HepG2 (cell line): Measurements from ENCODE around the gene CLDN9. TPM values are rescaled to one million over a fixed set of nuclear protein-coding genes. Genes with fewer than 3 reads are reported as not detected.
A peak's percentile ranks its signal among the peaks of the same experiment; 100 is the strongest.

Experiments used
- ARHGAP35 ChIP-seq: sonication (generic); formaldehyde crosslinking; IDR thresholded peaks from 2 replicates; pipeline ENCODE4 v1.9.0; 2022; ENCODE audit warnings: mild to moderate bottlenecking, inconsistent platforms, moderate library complexity, missing genetic modification reagents, borderline replicate concordance
- ATF7-NPFF ChIP-seq: sonication (generic); formaldehyde crosslinking; IDR thresholded peaks from 2 replicates; pipeline ENCODE4 v1.8.1; 2023; ENCODE audit warnings: mild to moderate bottlenecking, low read depth, missing genetic modification reagents, moderate library complexity
- HNF4G ChIP-seq, 2 experiments: sonication (generic) in 1 of 2; formaldehyde crosslinking in 1 of 2; IDR thresholded peaks; 2 replicates each; pipeline versions ENCODE4 v1.4.0 to v1.6.1; 2011 to 2020; ENCODE audit warnings: borderline replicate concordance in 2 of 2, low read depth in 2 of 2, mild to moderate bottlenecking in 2 of 2, low read length in 1 of 2, missing genetic modification reagents in 1 of 2, moderate library complexity in 1 of 2
- KDM2A ChIP-seq: sonication (generic); formaldehyde crosslinking; IDR thresholded peaks from 2 replicates; pipeline ENCODE4 v1.4.0; 2020; ENCODE audit warnings: low read depth, missing genetic modification reagents, borderline replicate concordance
- MYC ChIP-seq: sonication (generic); formaldehyde crosslinking; IDR thresholded peaks from 2 replicates; pipeline ENCODE4 v1.9.0; 2021; ENCODE audit warnings: missing genetic modification reagents, borderline replicate concordance
- NRL ChIP-seq: sonication (generic); formaldehyde crosslinking; IDR thresholded peaks from 2 replicates; pipeline ENCODE4 v1.5.0; 2020; ENCODE audit warnings: missing genetic modification reagents, mild to moderate bottlenecking, moderate library complexity, borderline replicate concordance
- RAD51 ChIP-seq: fragments of 450-650 bp; IDR thresholded peaks from 2 replicates; pipeline ENCODE4 v1.6.1; 2016; ENCODE audit warnings: borderline replicate concordance
- STAT5B ChIP-seq: sonication (generic); formaldehyde crosslinking; IDR thresholded peaks from 2 replicates; pipeline ENCODE4 v1.4.0; 2020; ENCODE audit warnings: missing genetic modification reagents
- TBX2 ChIP-seq: sonication (generic); formaldehyde crosslinking; IDR thresholded peaks from 2 replicates; pipeline ENCODE4 v1.5.0; 2020; ENCODE audit warnings: missing genetic modification reagents, mild to moderate bottlenecking, borderline replicate concordance
- TCF7 ChIP-seq: sonication (generic); IDR thresholded peaks from 2 replicates; pipeline ENCODE4 v1.6.1; 2016; ENCODE audit warnings: antibody characterized with exemption, low read depth
- TOPORS ChIP-seq: sonication (generic); formaldehyde crosslinking; IDR thresholded peaks from 2 replicates; pipeline ENCODE4 v1.8.0; 2023; ENCODE audit warnings: mild to moderate bottlenecking, missing genetic modification reagents
- ZNF792 ChIP-seq: IDR thresholded peaks from 2 replicates; pipeline ENCODE4 v1.6.1; 2016
- polyA plus RNA-seq, 8 experiments: library from polyadenylated mRNA; depleted of rRNA in 3 of 8; stranded (reverse) in 7 of 8; unstranded in 1 of 8; fragments of >200 nt; fragmentation: Illumina TruSeq in 4 of 8; extraction: Trizol in 4 of 8; gene quantifications; 2 replicates each; pipeline versions ENCODE4 v1.2.1 to v1.2.3, GENCODE V29; 2011 to 2016; ENCODE audit warnings: low read depth in 4 of 8, missing spikeins in 1 of 8, mixed read lengths in 1 of 8; ENCODE audit not compliant: insufficient read depth in 1 of 8
- total RNA-seq, 5 experiments: library from RNA; depleted of rRNA; stranded (reverse); fragments of >200 nt; fragmentation: Illumina TruSeq; extraction: Trizol; gene quantifications; 2 replicates each; pipeline ENCODE4 v1.2.3, GENCODE V29; 2016; ENCODE audit warnings: low read depth in 1 of 5
- TF ChIP-seq, protein P1 (sequence below): sonication (generic); formaldehyde crosslinking; IDR thresholded peaks from 2 replicates; pipeline ENCODE4 v1.8.0; 2022; ENCODE audit warnings: missing genetic modification reagents, mild to moderate bottlenecking, inconsistent platforms, borderline replicate concordance
- TF ChIP-seq, protein P2 (sequence below): sonication (generic); formaldehyde crosslinking; IDR thresholded peaks from 2 replicates; pipeline ENCODE4 v1.4.0; 2020; ENCODE audit warnings: mild to moderate bottlenecking, missing genetic modification reagents
- TF ChIP-seq, protein P3 (sequence below): sonication (generic); formaldehyde crosslinking; IDR thresholded peaks from 2 replicates; pipeline ENCODE4 v1.9.0; 2022; ENCODE audit warnings: missing genetic modification reagents, mild to moderate bottlenecking, borderline replicate concordance
- TF ChIP-seq, protein P4 (sequence below): sonication (generic); formaldehyde crosslinking; IDR thresholded peaks from 2 replicates; pipeline ENCODE4 v1.8.1; 2023; ENCODE audit warnings: mild to moderate bottlenecking, missing genetic modification reagents
- TF ChIP-seq, protein P5 (sequence below): sonication (generic); formaldehyde crosslinking; IDR thresholded peaks from 2 replicates; pipeline ENCODE4 v1.5.0; 2020; ENCODE audit warnings: mild to moderate bottlenecking, missing genetic modification reagents, borderline replicate concordance

Gene CLDN9
- total and polyA plus RNA-seq, 2 of the 13 experiments (the other 11 are each of a cell fraction or from before 2014, with no cell fraction given) = 0.15 to 0.26 TPM

DNA sequence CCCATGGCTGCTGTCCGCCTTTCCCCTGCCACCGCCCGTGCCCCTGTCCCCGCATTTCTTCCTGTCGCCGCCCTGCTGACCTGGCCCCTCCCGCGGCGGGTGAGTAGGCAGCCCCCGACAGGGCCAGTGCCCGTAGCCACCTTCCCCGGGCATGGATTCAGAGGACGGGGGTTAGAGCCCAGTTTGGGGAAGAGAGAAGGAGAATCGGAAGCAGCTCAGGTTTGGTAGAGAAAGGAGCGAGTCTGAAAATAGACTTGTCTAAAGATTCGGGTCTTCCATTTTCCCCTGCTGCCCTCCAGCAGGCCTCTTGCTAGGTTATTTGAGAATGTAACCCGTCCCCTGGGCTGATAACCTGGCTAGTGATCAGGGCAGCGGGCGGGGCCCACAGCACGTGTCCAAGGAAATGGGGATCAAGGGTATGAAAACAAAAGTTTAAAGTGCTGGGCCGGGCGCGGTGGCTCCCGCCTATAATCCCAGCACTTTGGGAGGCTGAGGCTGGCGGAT lies 7.9 kb upstream of the CLDN9 start (continued):
- TF ChIP-seq ARHGAP35 (no peak), MYC (CRISPR knock-in tag) (peak; percentile 63; the same call in 1 of the 2 replicates), HNF4G (IDR thresholded peaks at IDR 0.05; ENCODE audit: borderline replicate concordance, low read depth, low read length) (no peak), HNF4G (CRISPR knock-in tag; IDR thresholded peaks at IDR 0.05; ENCODE audit: borderline replicate concordance, low read depth) (no peak), KDM2A (CRISPR knock-in tag) (peak; percentile 33; the same call in 1 of the 2 replicates), ZNF792 (CRISPR knock-in tag) (no peak), RAD51 (no peak), TBX2 (CRISPR knock-in tag) (0 out of 2 replicates have a peak, but pooled peaks have one; percentile 42), TCF7 (no peak), TOPORS (CRISPR knock-in tag) (no peak), STAT5B (no peak), NRL (0 out of 2 replicates have a peak, but pooled peaks have one; percentile 35), ATF7-NPFF (CRISPR knock-in tag) (no peak)
- TF ChIP-seq, protein P1, sequence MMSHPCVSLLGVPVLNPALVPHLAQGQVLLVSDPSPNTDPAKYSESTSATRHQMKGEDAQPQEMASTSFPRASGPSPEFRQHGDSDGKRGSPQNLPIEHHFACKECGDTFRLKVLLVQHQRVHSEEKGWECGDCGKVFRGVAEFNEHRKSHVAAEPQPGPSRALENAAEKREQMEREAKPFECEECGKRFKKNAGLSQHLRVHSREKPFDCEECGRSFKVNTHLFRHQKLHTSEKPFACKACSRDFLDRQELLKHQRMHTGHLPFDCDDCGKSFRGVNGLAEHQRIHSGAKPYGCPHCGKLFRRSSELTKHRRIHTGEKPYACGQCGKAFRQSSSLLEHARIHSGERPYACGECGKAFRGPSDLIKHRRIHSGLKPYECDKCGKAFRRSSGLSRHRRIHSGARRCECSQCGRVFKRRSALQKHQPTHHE (CRISPR knock-in tag) = no peak
- TF ChIP-seq, protein P2, sequence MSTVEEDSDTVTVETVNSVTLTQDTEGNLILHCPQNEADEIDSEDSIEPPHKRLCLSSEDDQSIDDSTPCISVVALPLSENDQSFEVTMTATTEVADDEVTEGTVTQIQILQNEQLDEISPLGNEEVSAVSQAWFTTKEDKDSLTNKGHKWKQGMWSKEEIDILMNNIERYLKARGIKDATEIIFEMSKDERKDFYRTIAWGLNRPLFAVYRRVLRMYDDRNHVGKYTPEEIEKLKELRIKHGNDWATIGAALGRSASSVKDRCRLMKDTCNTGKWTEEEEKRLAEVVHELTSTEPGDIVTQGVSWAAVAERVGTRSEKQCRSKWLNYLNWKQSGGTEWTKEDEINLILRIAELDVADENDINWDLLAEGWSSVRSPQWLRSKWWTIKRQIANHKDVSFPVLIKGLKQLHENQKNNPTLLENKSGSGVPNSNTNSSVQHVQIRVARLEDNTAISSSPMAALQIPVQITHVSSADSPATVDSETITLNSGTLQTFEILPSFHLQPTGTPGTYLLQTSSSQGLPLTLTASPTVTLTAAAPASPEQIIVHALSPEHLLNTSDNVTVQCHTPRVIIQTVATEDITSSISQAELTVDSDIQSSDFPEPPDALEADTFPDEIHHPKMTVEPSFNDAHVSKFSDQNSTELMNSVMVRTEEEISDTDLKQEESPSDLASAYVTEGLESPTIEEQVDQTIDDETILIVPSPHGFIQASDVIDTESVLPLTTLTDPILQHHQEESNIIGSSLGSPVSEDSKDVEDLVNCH = no peak
- TF ChIP-seq, protein P3, sequence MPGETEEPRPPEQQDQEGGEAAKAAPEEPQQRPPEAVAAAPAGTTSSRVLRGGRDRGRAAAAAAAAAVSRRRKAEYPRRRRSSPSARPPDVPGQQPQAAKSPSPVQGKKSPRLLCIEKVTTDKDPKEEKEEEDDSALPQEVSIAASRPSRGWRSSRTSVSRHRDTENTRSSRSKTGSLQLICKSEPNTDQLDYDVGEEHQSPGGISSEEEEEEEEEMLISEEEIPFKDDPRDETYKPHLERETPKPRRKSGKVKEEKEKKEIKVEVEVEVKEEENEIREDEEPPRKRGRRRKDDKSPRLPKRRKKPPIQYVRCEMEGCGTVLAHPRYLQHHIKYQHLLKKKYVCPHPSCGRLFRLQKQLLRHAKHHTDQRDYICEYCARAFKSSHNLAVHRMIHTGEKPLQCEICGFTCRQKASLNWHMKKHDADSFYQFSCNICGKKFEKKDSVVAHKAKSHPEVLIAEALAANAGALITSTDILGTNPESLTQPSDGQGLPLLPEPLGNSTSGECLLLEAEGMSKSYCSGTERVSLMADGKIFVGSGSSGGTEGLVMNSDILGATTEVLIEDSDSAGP (CRISPR knock-in tag) = no peak
- TF ChIP-seq, protein P4, sequence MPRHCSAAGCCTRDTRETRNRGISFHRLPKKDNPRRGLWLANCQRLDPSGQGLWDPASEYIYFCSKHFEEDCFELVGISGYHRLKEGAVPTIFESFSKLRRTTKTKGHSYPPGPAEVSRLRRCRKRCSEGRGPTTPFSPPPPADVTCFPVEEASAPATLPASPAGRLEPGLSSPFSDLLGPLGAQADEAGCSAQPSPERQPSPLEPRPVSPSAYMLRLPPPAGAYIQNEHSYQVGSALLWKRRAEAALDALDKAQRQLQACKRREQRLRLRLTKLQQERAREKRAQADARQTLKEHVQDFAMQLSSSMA (CRISPR knock-in tag) = no peak
- TF ChIP-seq, protein P5, sequence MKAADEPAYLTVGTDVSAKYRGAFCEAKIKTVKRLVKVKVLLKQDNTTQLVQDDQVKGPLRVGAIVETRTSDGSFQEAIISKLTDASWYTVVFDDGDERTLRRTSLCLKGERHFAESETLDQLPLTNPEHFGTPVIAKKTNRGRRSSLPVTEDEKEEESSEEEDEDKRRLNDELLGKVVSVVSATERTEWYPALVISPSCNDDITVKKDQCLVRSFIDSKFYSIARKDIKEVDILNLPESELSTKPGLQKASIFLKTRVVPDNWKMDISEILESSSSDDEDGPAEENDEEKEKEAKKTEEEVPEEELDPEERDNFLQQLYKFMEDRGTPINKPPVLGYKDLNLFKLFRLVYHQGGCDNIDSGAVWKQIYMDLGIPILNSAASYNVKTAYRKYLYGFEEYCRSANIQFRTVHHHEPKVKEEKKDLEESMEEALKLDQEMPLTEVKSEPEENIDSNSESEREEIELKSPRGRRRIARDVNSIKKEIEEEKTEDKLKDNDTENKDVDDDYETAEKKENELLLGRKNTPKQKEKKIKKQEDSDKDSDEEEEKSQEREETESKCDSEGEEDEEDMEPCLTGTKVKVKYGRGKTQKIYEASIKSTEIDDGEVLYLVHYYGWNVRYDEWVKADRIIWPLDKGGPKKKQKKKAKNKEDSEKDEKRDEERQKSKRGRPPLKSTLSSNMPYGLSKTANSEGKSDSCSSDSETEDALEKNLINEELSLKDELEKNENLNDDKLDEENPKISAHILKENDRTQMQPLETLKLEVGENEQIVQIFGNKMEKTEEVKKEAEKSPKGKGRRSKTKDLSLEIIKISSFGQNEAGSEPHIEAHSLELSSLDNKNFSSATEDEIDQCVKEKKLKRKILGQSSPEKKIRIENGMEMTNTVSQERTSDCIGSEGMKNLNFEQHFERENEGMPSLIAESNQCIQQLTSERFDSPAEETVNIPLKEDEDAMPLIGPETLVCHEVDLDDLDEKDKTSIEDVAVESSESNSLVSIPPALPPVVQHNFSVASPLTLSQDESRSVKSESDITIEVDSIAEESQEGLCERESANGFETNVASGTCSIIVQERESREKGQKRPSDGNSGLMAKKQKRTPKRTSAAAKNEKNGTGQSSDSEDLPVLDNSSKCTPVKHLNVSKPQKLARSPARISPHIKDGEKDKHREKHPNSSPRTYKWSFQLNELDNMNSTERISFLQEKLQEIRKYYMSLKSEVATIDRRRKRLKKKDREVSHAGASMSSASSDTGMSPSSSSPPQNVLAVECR (CRISPR knock-in tag) = no peak; the same call in 1 of the 2 replicates
